CD4-positive, alpha-beta T cell (primary cell): Measurements from ENCODE around the gene ARHGAP15. TPM values are rescaled to one million over a fixed set of nuclear protein-coding genes. Genes with fewer than 3 reads are reported as not detected.

Experiments
- ATAC-seq: fragments of 200-7000 bp; cut with Tn5 transposase; one replicate; pipeline ENCODE4 v1.10.0; 2022; ENCODE audit warnings: mild to moderate bottlenecking; ENCODE audit not compliant: poor library complexity
- CTCF ChIA-PET: fragments of 350-600 bp; sonication (Branson Sonifier 250); formaldehyde crosslinking; loops from one replicate; lab custom pipeline; 2021; ENCODE audit warnings: antibody characterized with exemption, inconsistent platforms; lab: Charles Lee
- POLR2A ChIA-PET: fragments of 350-600 bp; sonication (Branson Sonifier 250); formaldehyde crosslinking; loops from one replicate; lab custom pipeline; 2021; ENCODE audit warnings: antibody characterized with exemption, inconsistent platforms; lab: Charles Lee
- DNase-seq, 14 experiments: peaks; one replicate each; pipeline ENCODE4 v3.0.0-alpha.2; 2013 to 2020; ENCODE audit warnings: mixed read lengths in 2 of 14
- H3K27ac ChIP-seq, 2 donors: one replicate each; pipeline versions ENCODE4 v1.5.1 to v1.7.0; 2013; ENCODE audit warnings: low read length in 2 of 2, low read depth in 1 of 2, mild to moderate bottlenecking in 1 of 2
- H3K27me3 ChIP-seq, 2 experiments: 1 replicate in 1 of 2; 2 replicates in 1 of 2; pipeline versions ENCODE4 v1.6.1 to v1.7.0; 2013; ENCODE audit warnings: low read length in 2 of 2, control low read depth in 1 of 2, mild to moderate bottlenecking in 1 of 2, moderate library complexity in 1 of 2; ENCODE audit not compliant: insufficient read depth in 2 of 2, control insufficient read depth in 1 of 2
- H3K36me3 ChIP-seq: one replicate; pipeline ENCODE4 v1.6.1; 2013; ENCODE audit warnings: low read length, control low read depth; ENCODE audit not compliant: insufficient read depth
- H3K4me1 ChIP-seq: one replicate; pipeline ENCODE4 v1.6.1; 2013; ENCODE audit warnings: low read length, control low read depth; ENCODE audit not compliant: insufficient read depth
- H3K4me3 ChIP-seq: one replicate; pipeline ENCODE4 v1.5.1; 2013; ENCODE audit warnings: mild to moderate bottlenecking, low read length, moderate library complexity
- H3K9me3 ChIP-seq, 2 experiments: 1 replicate in 1 of 2; 2 replicates in 1 of 2; pipeline versions ENCODE4 v1.6.1 to v1.7.0; 2013; ENCODE audit warnings: low read length in 2 of 2, mild to moderate bottlenecking in 2 of 2, control low read depth in 1 of 2, moderate library complexity in 1 of 2; ENCODE audit not compliant: control insufficient read depth in 1 of 2, insufficient read depth in 1 of 2
- H3K27ac Mint-ChIP-seq: one replicate; pipeline ENCODE4 v1.8.0; 2020; ENCODE audit warnings: mixed read lengths
- H3K27me3 Mint-ChIP-seq: one replicate; pipeline ENCODE4 v1.8.0; 2021; ENCODE audit warnings: mixed read lengths
- H3K36me3 Mint-ChIP-seq: one replicate; pipeline ENCODE4 v1.8.0; 2021; ENCODE audit warnings: low read depth, mixed read lengths
- H3K4me1 Mint-ChIP-seq: one replicate; pipeline ENCODE4 v1.8.0; 2021; ENCODE audit warnings: low read depth, mixed read lengths
- H3K4me3 Mint-ChIP-seq: one replicate; pipeline ENCODE4 v1.8.0; 2020; ENCODE audit warnings: mild to moderate bottlenecking, mixed read lengths
- H3K9me3 Mint-ChIP-seq: one replicate; pipeline ENCODE4 v1.8.0; 2020; ENCODE audit warnings: mixed read lengths
- CTCF ChIP-seq: fragments of 200-600 bp; IDR thresholded peaks from one replicate; pipeline ENCODE4 v1.8.0; 2022; ENCODE audit warnings: antibody characterized with exemption, mild to moderate bottlenecking
- intact Hi-C, 2 experiments: fragments of 100-400 bp; cut with DNase I in 1 of 2; cut with micrococcal nuclease in 1 of 2; formaldehyde crosslinking; loops; one replicate each; pipeline versions ENCODE4 v1.15.1 to v1.9.0; 2023 to 2025; cut with DNase I, micrococcal nuclease
- total RNA-seq, 174 experiments: library from RNA in 2 of 174; stranded (reverse) in 2 of 174; gene quantifications; one replicate each; pipeline ENCODE4 v1.2.3 and lab custom pipeline; 2021 to 2026

Gene ARHGAP15
- total RNA-seq, 2 experiments from 2014 or later = 158 to 165 TPM

- POLR2A ChIA-PET = no interaction called here
- H3K4me1 ChIP-seq = peaks cover 5% of the 10 kb centered on the region
- Mint-ChIP-seq H3K4me1 (peaks cover 50% of the 10 kb centered on the region), H3K9me3 (no peaks in the 10 kb centered on the region), H3K36me3 (peaks cover 62% of the 10 kb centered on the region), H3K27me3 (no peaks in the 10 kb centered on the region), H3K27ac (no peak overlapping the region), H3K4me3 (no peak overlapping the region)
- no peaks in the 10 kb centered on the region for H3K9me3 ChIP-seq
- H3K4me3 ChIP-seq = no peak overlapping the region
- no peak for TF ChIP-seq CTCF
- CTCF ChIA-PET = no interaction called here
- no peak overlapping the region for H3K27ac ChIP-seq
- H3K36me3 ChIP-seq = peaks cover 19% of the 10 kb centered on the region
- no peak for ATAC-seq
- no peak for DNase-seq
- intact Hi-C loops = no loop called here
- H3K27me3 ChIP-seq = no peaks in the 10 kb centered on the region
Measured at GRCh38 chr2:143732076-143732475, 602.9 kb downstream of the ARHGAP15 start.

- no peaks in the 10 kb centered on the region for H3K9me3 Mint-ChIP-seq
- peaks cover 43% of the 10 kb centered on the region for H3K4me1 Mint-ChIP-seq
- ChIA-PET CTCF (no interaction called here), POLR2A (no interaction called here)
- Histone ChIP-seq H3K4me3 (no peak overlapping the region), H3K27ac (no peak overlapping the region), H3K4me1 (peaks cover 5% of the 10 kb centered on the region), H3K9me3 (no peaks in the 10 kb centered on the region), H3K36me3 (peaks cover 19% of the 10 kb centered on the region), H3K27me3 (no peaks in the 10 kb centered on the region)
- H3K36me3 Mint-ChIP-seq = peaks cover 59% of the 10 kb centered on the region
- DNase-seq (no peak), ATAC-seq (no peak)
- intact Hi-C loops = no loop called here
- no peaks in the 10 kb centered on the region for H3K27me3 Mint-ChIP-seq
- no peak overlapping the region for H3K4me3 Mint-ChIP-seq
- no peak for TF ChIP-seq CTCF
- peak overlapping the region; percentile 61 for H3K27ac Mint-ChIP-seq
Measured at GRCh38 chr2:143732871-143733270, 603.7 kb downstream of the ARHGAP15 start.

DNA sequence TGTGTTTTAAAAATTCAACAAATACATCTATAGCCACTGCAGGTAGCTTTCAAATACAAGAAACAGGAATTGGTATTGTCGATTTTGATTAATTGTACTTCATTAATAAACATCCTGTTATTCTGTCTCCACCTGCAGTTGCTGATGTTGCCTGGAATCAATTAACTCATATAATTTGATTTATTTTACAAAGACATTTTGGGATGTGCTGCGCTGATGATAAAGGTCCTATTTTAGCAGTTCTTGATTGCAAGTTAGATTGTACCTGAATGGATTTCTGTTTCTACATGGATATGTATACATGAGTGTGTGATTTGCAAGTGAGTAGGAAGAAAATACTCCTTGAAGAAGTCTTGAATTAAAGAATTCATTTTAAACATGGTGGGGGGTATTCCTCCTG lies 605.3 kb downstream of the ARHGAP15 start:
- peaks cover 67% of the 10 kb centered on the region for H3K36me3 Mint-ChIP-seq
- CTCF ChIA-PET = no interaction called here
- Histone ChIP-seq H3K9me3 (no peaks in the 10 kb centered on the region), H3K4me1 (no peaks in the 10 kb centered on the region), H3K27ac (no peak overlapping the region), H3K36me3 (peaks cover 12% of the 10 kb centered on the region), H3K4me3 (no peak overlapping the region), H3K27me3 (no peaks in the 10 kb centered on the region)
- intact Hi-C loops = no loop called here
- no peaks in the 10 kb centered on the region for H3K9me3 Mint-ChIP-seq
- DNase-seq (no peak), ATAC-seq (no peak)
- TF ChIP-seq CTCF = no peak
- H3K4me1 Mint-ChIP-seq = peaks cover 27% of the 10 kb centered on the region
- no peak overlapping the region for H3K4me3 Mint-ChIP-seq
- POLR2A ChIA-PET = no interaction called here
- H3K27me3 Mint-ChIP-seq = no peaks in the 10 kb centered on the region
- no peak overlapping the region for H3K27ac Mint-ChIP-seq
